Panc1 (cell line): ENCODE results near the gene RAI1. TPM values are rescaled to one million over a fixed set of nuclear protein-coding genes. Genes with fewer than 3 reads are reported as not detected.

Experiments used
- microRNA-seq: library from miRNA; unstranded; fragments of <30 nt; microRNA quantifications from one replicate; pipeline ENCODE4 v1.1.0, GENCODE V29; 2020; ENCODE audit not compliant: unreplicated experiment
- total RNA-seq: library from RNA; stranded (reverse); gene quantifications from one replicate; pipeline ENCODE4 v1.2.1, GENCODE V29; 2021; ENCODE audit not compliant: unreplicated experiment

The RAI1 gene
- total RNA-seq, 1 experiment from 2014 or later = 51.0 TPM

Small RNA genes lying within 50 kb of the gene (microRNA-seq; reads per million reads assigned to microRNA genes)
- gene MIR33B (203 reads per million, percentile 62 among the genes with 10 or more reads in this experiment), gene MIR6777 (2.5 reads per million)

Other genes with a start within 250 kb of the RAI1 start
- gene MED9, start 204.5 kb upstream of the RAI1 start, total RNA-seq = 11.1 TPM
- 1.7 TPM for gene RASD1, start 185.1 kb upstream of the RAI1 start, total RNA-seq
- 27.0 TPM for gene PEMT, start 89.8 kb upstream of the RAI1 start, total RNA-seq
- gene SREBF1, start 155.5 kb downstream of the RAI1 start, total RNA-seq = 230 TPM